ENCODE data around the gene INIP.

INIP gene

GRCh38 chr9:112654282-112654681 lies 63.6 kb downstream of the INIP start:
- Mint-ChIP-seq H3K9me3 (peaks cover 4% of the 10 kb centered on the region), H3K4me1 (no peaks in the 10 kb centered on the region), H3K27me3 (no peaks in the 10 kb centered on the region), H3K27ac (ENCODE audit: low read depth) (no peak overlapping the region), H3K36me3 (ENCODE audit: insufficient read depth) (no peaks in the 10 kb centered on the region), H3K4me3 (no peak overlapping the region)
- ATAC-seq (replicated peaks; ENCODE audit: extremely low read depth, poor library complexity, severe bottlenecking) (no peak), DNase-seq (ENCODE audit: low spot score in 2 of 2) (no peak)

GRCh38 chr9:112648624-112649023 lies 69.3 kb downstream of the INIP start:
- Mint-ChIP-seq H3K27ac (ENCODE audit: low read depth) (no peak overlapping the region), H3K4me3 (no peak overlapping the region), H3K4me1 (no peaks in the 10 kb centered on the region), H3K27me3 (peaks cover 4% of the 10 kb centered on the region), H3K9me3 (peaks cover 23% of the 10 kb centered on the region), H3K36me3 (ENCODE audit: insufficient read depth) (peaks cover 2% of the 10 kb centered on the region)
- no peak for DNase-seq (ENCODE audit: low spot score in 2 of 2)
- ATAC-seq (replicated peaks; ENCODE audit: extremely low read depth, poor library complexity, severe bottlenecking): no peak

DNA sequence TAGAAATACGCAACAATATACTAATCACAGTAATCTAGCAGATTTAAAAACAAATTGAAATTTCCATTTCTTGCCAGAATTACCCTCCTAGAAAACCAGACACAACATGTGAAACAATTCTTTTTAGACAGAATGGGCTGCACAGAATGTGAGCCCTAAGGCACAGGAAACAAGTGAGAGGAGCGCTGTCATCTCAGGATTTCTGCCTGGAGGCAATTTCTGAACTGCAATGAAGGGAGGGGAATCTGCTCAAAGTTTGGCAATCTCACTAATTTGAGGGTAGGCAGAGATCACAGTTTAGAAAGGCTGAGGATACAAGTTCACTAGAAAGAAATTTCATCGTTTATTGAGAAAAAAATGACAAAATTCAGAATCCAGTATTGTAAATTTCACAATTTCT lies 70.3 kb downstream of the INIP start:
- DNase-seq (ENCODE audit: low spot score in 2 of 2) (no peak), ATAC-seq (replicated peaks; ENCODE audit: extremely low read depth, poor library complexity, severe bottlenecking) (no peak)
- no peak overlapping the region for H3K4me3 Mint-ChIP-seq
- no peaks in the 10 kb centered on the region for H3K4me1 Mint-ChIP-seq
- H3K36me3 Mint-ChIP-seq (ENCODE audit: insufficient read depth): peaks cover 2% of the 10 kb centered on the region
- no peak overlapping the region for H3K27ac Mint-ChIP-seq (ENCODE audit: low read depth)
- peaks cover 23% of the 10 kb centered on the region for H3K9me3 Mint-ChIP-seq
- peaks cover 14% of the 10 kb centered on the region for H3K27me3 Mint-ChIP-seq

- Mint-ChIP-seq H3K9me3 (peaks cover 7% of the 10 kb centered on the region), H3K27me3 (peaks cover 22% of the 10 kb centered on the region), H3K36me3 (ENCODE audit: insufficient read depth) (no peaks in the 10 kb centered on the region), H3K4me3 (no peak overlapping the region), H3K27ac (ENCODE audit: low read depth) (no peak overlapping the region), H3K4me1 (no peaks in the 10 kb centered on the region)
- ATAC-seq (replicated peaks; ENCODE audit: extremely low read depth, poor library complexity, severe bottlenecking) (no peak), DNase-seq (ENCODE audit: low spot score in 2 of 2) (no peak)
These were observed 75.8 kb downstream of the INIP start for GRCh38 chr9:112642126-112642525.

GRCh38 chr9:112640311-112640710 lies 77.6 kb downstream of the INIP start:
- Mint-ChIP-seq H3K27ac (ENCODE audit: low read depth) (no peak overlapping the region), H3K27me3 (peaks cover 22% of the 10 kb centered on the region), H3K36me3 (ENCODE audit: insufficient read depth) (no peaks in the 10 kb centered on the region), H3K9me3 (no peaks in the 10 kb centered on the region), H3K4me1 (no peaks in the 10 kb centered on the region), H3K4me3 (no peak overlapping the region)
- ATAC-seq (replicated peaks; ENCODE audit: extremely low read depth, poor library complexity, severe bottlenecking) (no peak), DNase-seq (ENCODE audit: low spot score in 2 of 2) (no peak)

Data from central memory CD8-positive, alpha-beta T cell (primary cell).